GM21786 (cell line): ENCODE results near the gene RRAGA.
"Not testable (repeated sequence)": the region's sequence is repeated elsewhere in the genome, so short reads cannot be mapped to it uniquely, and the experiment has no call there.

ENCODE experiments used
- ATAC-seq: cut with Tn5 transposase; IDR thresholded peaks from one replicate; pipeline ENCODE4 v1.9.1; 2021; ENCODE audit not compliant: unreplicated experiment

The RRAGA gene

GRCh38 chr9:19074836-19075235, 25.6 kb downstream of the RRAGA start:
- ATAC-seq, result no peak

GRCh38 chr9:19085295-19085694, 36.1 kb downstream of the RRAGA start:
- no peak for ATAC-seq

GRCh38 chr9:19087106-19088000, 38.1 kb downstream of the RRAGA start:
- ATAC-seq, result no peak

- not testable (repeated sequence) for ATAC-seq
Measured at GRCh38 chr9:19097431-19097830, 48.2 kb downstream of the RRAGA start.
